Hepatocyte (in vitro differentiated cells): ENCODE results near the gene SLC6A17. TPM values are rescaled to one million over a fixed set of nuclear protein-coding genes. Genes with fewer than 3 reads are reported as not detected.

Experiments
- DNase-seq: peaks from one replicate; pipeline ENCODE4 v3.0.0-alpha.2; 2016; ENCODE audit warnings: low spot score
- H2AFZ ChIP-seq: fragments of 200-600 bp; sonication (generic); 2 replicates; pipeline ENCODE4 v1.6.0; 2016; ENCODE audit warnings: antibody characterized with exemption, mild to moderate bottlenecking
- H3K27ac ChIP-seq: fragments of 200-600 bp; sonication (generic); 2 replicates; pipeline ENCODE4 v1.5.1; 2016; ENCODE audit warnings: mild to moderate bottlenecking
- H3K27me3 ChIP-seq: fragments of 200-600 bp; sonication (generic); 2 replicates; pipeline ENCODE4 v1.6.1; 2016
- H3K36me3 ChIP-seq: fragments of 200-600 bp; sonication (generic); replicated peaks from 2 replicates; pipeline ENCODE4 v1.5.1; 2016; ENCODE audit warnings: low read depth; ENCODE audit not compliant: insufficient read depth
- H3K4me1 ChIP-seq: fragments of 200-600 bp; sonication (generic); 2 replicates; pipeline ENCODE4 v1.5.1; 2016; ENCODE audit warnings: mild to moderate bottlenecking, moderate library complexity; ENCODE audit not compliant: insufficient read depth
- H3K4me2 ChIP-seq: fragments of 200-600 bp; sonication (generic); 2 replicates; pipeline ENCODE4 v1.6.0; 2016
- H3K4me3 ChIP-seq: fragments of 200-600 bp; sonication (generic); 2 replicates; pipeline ENCODE4 v1.5.1; 2016; ENCODE audit warnings: mild to moderate bottlenecking
- H3K79me2 ChIP-seq: fragments of 200-600 bp; sonication (generic); 2 replicates; pipeline ENCODE4 v1.6.0; 2017; ENCODE audit warnings: mild to moderate bottlenecking
- H3K9me2 ChIP-seq: fragments of 200-600 bp; sonication (generic); replicated peaks from 2 replicates; pipeline ENCODE4 v1.6.0; 2017; ENCODE audit warnings: mild to moderate bottlenecking; ENCODE audit not compliant: insufficient read depth
- H3K9me3 ChIP-seq: fragments of 200-600 bp; sonication (generic); 2 replicates; pipeline ENCODE4 v1.5.1; 2016; ENCODE audit warnings: low read depth, mild to moderate bottlenecking
- H4K20me1 ChIP-seq: fragments of 200-600 bp; sonication (generic); 2 replicates; pipeline ENCODE4 v1.6.0; 2016; ENCODE audit warnings: mild to moderate bottlenecking; ENCODE audit not compliant: insufficient read depth, poor library complexity, severe bottlenecking
- CTCF ChIP-seq: fragments of 200-600 bp; sonication (generic); IDR thresholded peaks from 2 replicates; pipeline ENCODE4 v1.5.1; 2016; ENCODE audit warnings: antibody characterized with exemption, mild to moderate bottlenecking; ENCODE audit not compliant: poor library complexity
- EZH2 ChIP-seq: fragments of 200-600 bp; sonication (generic); IDR thresholded peaks from 2 replicates; pipeline ENCODE4 v1.6.1; 2016; ENCODE audit warnings: antibody characterized with exemption, mild to moderate bottlenecking, borderline replicate concordance
- EZH2phosphoT487 ChIP-seq: fragments of 200-600 bp; sonication (generic); IDR thresholded peaks from one replicate; pipeline ENCODE4 v1.6.1; 2018; ENCODE audit warnings: antibody characterized with exemption, mild to moderate bottlenecking, low read depth, moderate library complexity; ENCODE audit not compliant: unreplicated experiment, severe bottlenecking
- WGBS: methylation state at CpG from one replicate; pipeline ENCODE4 v1.1.6; 2016; ENCODE audit warnings: low lambda C conversion rate; ENCODE audit errors: missing lambda C conversion rate; 5-methylcytosine and 5-hydroxymethylcytosine counted together
- polyA plus RNA-seq: library from polyadenylated mRNA; unstranded; fragments of >200 nt; fragmentation: Nextera tagmentation; extraction: Ambion mirVana; gene quantifications from 2 replicates; pipeline ENCODE4 v1.2.1, GENCODE V29; 2016
- total RNA-seq: library from RNA; depleted of rRNA; stranded (reverse); fragments of >200 nt; gene quantifications from 2 replicates; pipeline ENCODE4 v1.2.3, GENCODE V29; 2014

SLC6A17 gene
- total and polyA plus RNA-seq, 2 experiments from 2014 or later = 0.36 to 0.63 TPM

DNA sequence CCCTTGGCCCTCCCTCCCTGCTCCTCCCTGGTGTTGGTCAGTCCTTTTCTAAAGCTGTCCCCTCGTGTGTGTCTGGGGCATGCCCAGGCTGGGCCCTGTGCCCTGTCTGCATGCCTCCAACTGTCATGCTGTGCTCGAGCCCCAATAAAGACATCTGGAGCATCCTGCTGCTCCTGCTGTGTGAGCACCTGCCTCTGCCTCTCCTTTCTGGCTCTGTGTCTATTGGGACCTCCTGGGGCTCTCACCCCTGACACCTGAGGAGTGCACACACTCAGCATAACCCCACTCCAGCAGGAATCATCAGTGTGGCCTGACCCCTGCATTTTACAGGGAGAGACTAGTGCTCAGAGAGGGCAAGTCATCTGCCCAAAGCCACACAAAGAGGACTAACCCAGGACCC is 83.6 kb downstream of the SLC6A17 start:
- Histone ChIP-seq H3K27ac (no peak overlapping the region), H3K4me1 (peaks cover 12% of the 10 kb centered on the region), H3K4me2 (no peak overlapping the region), H3K79me2 (no peaks in the 10 kb centered on the region), H3K27me3 (no peaks in the 10 kb centered on the region), H3K36me3 (no peaks in the 10 kb centered on the region), H3K9me2 (no peaks in the 10 kb centered on the region), H4K20me1 (no peaks in the 10 kb centered on the region), H2AFZ (no peak overlapping the region), H3K4me3 (no peak overlapping the region), H3K9me3 (no peaks in the 10 kb centered on the region)
- TF ChIP-seq EZH2phosphoT487 = no peak
- WGBS = 66% methylated on average over 2 of the region's 2 CpGs
- no peak for DNase-seq

DNA sequence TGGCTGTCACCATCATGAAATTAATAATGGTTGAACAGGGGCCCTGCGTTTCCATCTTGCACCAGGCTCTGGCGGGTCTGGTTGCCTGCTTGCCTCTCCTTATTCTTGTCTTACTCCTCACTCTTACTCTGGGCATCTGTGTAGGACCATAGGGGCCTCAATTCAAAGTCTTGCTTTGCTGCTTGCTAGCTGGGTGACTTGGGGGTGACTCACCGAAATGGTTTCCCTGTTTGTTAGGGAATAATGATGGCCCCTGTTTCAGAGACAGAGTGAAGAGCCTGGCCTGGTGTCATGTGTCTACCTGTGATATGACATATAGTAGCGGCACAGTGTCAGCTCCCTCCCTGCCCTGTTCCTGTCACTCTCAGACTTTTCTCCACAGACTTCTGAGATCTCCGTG is 84.4 kb downstream of the SLC6A17 start:
- Histone ChIP-seq H4K20me1 (no peaks in the 10 kb centered on the region), H3K9me3 (no peaks in the 10 kb centered on the region), H3K36me3 (no peaks in the 10 kb centered on the region), H3K27me3 (no peaks in the 10 kb centered on the region), H3K4me2 (no peak overlapping the region), H3K27ac (no peak overlapping the region), H3K79me2 (no peaks in the 10 kb centered on the region), H2AFZ (no peak overlapping the region), H3K4me3 (no peak overlapping the region), H3K4me1 (peaks cover 12% of the 10 kb centered on the region), H3K9me2 (no peaks in the 10 kb centered on the region)
- no peak for TF ChIP-seq CTCF
- no peak for TF ChIP-seq EZH2
- no peak for TF ChIP-seq EZH2phosphoT487
- no peak for DNase-seq
- WGBS = 95% methylated on average over 5 of the region's 5 CpGs

DNA sequence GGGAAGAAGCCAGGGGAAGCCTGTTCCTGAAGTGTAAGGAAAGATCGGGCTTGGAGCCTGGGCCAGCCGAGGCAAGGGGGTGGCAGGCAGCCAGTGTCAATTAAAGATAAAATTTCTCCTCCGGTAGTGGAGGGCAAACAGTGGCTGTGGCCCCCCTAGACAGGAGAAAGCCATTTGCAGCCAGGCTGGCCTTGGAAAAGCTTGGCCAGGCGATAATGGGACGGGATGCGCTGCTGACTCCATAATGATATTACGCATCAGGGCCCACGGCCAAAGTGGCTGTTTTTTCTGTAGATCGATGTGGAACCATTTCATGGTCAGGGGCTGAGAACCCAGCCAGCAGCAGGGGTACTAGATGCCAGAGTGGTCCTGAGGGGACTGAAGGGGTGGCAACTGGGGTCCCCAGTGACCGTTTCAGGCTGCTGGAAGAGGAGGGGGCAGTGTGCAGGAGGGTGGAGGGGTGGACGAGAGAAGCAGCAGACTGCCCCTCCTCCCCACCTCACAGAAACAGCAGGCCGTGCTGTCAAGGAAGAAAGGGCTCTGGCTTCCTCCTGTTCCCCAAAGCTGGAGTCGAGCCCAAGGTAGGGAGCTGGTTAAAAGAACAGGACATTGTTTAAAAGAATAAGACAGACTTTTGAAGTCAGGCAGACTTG is 85.0 kb downstream of the SLC6A17 start:
- no peak for TF ChIP-seq EZH2
- TF ChIP-seq CTCF = no peak
- TF ChIP-seq EZH2phosphoT487 = no peak
- 64% methylated on average over 12 of the region's 13 CpGs for WGBS
- no peak for DNase-seq
- Histone ChIP-seq H4K20me1 (no peaks in the 10 kb centered on the region), H3K4me2 (no peak overlapping the region), H3K4me3 (no peak overlapping the region), H3K9me2 (no peaks in the 10 kb centered on the region), H3K27ac (no peak overlapping the region), H3K4me1 (peaks cover 12% of the 10 kb centered on the region), H3K27me3 (no peaks in the 10 kb centered on the region), H3K9me3 (no peaks in the 10 kb centered on the region), H3K36me3 (no peaks in the 10 kb centered on the region), H2AFZ (no peak overlapping the region), H3K79me2 (no peaks in the 10 kb centered on the region)

DNA sequence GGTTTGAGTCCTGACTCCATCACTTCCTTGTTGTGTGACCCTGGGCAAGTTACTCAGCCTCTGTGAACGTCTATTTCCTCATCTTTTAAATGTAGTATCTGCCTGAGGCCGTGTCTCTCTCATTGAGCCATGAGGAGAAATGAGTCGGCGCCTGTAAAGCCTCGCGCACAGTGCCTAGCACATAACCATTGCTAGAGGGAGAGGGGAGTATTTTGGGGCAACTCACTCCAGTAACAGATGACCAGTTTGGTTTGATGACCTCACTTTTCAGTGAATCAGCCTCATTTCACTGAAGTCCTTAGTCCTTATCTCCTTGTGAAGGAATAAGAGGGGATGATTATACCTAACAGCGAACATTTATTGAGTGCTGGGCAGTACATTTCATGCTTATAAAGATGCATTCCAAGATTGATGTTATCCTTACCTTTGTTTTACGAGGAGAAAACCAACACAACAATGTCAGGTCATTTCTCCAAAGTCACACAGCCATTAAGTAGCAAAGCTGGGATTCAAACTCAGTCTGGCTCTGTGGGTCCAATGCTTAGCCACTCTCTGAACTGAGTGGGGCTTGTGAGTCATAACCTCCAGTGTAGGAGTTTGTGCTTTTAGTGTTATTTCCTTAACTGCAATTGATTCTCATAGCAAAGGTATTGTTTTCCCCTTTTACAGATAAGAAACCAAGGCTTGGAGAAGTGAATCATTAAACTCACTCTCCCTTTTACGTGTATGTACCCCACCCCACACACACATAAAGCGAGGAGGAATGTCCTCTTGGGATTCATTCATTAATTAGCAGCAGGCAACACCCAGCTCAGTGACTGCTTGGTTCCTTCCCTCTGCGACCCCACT is 85.8 kb downstream of the SLC6A17 start:
- DNase-seq = peak; percentile 38
- Histone ChIP-seq H2AFZ (no peak overlapping the region), H3K4me3 (no peak overlapping the region), H3K9me2 (no peaks in the 10 kb centered on the region), H3K36me3 (no peaks in the 10 kb centered on the region), H3K4me1 (peaks cover 12% of the 10 kb centered on the region), H3K79me2 (no peaks in the 10 kb centered on the region), H3K4me2 (no peak overlapping the region), H3K27ac (peak overlapping the region; percentile 50), H4K20me1 (no peaks in the 10 kb centered on the region), H3K27me3 (no peaks in the 10 kb centered on the region), H3K9me3 (no peaks in the 10 kb centered on the region)
- WGBS = 47% methylated on average over 11 of the region's 11 CpGs
- TF ChIP-seq EZH2phosphoT487 = no peak
- no peak for TF ChIP-seq EZH2
- no peak for TF ChIP-seq CTCF
